GM19035 (cell line): Measurements from ENCODE around the gene LDLRAD4.

Experiments
- ATAC-seq: cut with Tn5 transposase; IDR thresholded peaks from one replicate; pipeline ENCODE4 v1.9.1; 2021; ENCODE audit not compliant: unreplicated experiment

LDLRAD4 gene

DNA sequence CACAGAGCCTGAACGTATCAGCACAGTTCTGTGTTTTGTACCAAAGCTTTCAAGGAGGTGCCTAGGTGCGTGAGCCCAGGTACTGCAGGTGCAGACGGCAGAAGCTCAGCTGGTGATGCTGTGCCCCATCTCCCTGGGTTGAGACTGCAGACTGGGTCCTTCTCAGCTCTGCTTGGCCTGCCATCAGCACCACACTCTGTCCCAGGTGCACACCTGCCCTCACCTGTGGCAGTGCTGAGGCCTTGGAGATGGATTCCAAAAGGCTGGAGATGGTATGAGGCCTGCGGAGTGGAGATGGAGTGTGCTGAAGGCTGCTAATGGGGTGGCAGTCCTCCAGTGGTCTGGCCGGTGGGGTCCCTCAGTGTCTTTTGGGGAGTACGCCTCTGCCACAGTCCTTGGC is 9.3 kb downstream of the LDLRAD4 start:
- no peak for ATAC-seq

DNA sequence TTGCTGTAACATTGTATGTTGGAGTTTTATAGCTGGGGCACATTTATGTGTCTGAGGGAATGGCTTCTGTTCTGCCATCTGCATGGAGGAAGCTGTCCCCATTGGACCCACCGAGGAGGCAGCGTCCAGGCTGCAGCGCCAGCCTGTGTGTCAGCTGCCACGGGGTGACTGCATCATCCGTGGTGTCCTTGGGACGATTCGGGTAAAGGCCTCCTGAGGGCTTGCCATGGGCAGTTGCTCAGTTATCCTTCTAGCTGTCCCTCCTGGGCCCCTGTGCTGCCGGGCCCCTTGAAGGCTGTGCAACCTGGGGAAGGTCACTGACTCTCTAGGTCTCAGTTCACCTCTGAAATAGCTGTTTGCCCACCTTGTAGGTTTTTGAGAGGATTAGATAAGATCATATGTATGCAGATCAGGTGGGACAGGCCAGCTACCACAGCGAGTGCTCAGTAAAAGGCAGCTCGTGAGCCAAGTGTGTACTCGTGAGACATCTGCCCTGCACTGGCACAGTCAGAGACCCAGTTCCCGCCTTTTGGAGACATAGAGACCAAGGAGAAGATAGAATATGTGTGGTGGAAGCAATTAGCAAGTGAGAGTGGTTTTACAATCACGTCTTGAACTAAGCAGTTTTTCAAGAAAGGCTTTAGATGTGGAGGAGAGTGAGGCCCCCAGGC is 10.6 kb downstream of the LDLRAD4 start:
- no peak for ATAC-seq

DNA sequence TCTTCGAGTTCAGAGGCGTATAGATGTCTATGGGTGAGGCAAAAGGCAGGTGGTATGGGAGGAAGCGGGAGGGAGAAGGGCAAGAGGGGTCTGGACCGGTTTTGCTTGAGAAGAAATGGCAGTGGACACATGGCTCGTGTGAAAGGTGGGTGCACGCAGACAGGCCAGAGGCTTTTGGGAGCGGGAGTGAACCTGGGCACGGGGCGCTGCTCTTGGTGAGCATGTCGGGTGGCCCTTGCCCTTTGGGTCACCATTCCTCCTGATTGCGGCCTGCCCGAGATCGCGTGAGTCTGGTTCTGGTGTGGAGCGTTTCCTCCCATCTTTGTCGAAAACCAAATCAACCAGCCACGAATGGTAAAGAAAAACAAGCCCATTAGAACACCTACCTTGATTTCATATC is 12.6 kb downstream of the LDLRAD4 start:
- no peak for ATAC-seq

DNA sequence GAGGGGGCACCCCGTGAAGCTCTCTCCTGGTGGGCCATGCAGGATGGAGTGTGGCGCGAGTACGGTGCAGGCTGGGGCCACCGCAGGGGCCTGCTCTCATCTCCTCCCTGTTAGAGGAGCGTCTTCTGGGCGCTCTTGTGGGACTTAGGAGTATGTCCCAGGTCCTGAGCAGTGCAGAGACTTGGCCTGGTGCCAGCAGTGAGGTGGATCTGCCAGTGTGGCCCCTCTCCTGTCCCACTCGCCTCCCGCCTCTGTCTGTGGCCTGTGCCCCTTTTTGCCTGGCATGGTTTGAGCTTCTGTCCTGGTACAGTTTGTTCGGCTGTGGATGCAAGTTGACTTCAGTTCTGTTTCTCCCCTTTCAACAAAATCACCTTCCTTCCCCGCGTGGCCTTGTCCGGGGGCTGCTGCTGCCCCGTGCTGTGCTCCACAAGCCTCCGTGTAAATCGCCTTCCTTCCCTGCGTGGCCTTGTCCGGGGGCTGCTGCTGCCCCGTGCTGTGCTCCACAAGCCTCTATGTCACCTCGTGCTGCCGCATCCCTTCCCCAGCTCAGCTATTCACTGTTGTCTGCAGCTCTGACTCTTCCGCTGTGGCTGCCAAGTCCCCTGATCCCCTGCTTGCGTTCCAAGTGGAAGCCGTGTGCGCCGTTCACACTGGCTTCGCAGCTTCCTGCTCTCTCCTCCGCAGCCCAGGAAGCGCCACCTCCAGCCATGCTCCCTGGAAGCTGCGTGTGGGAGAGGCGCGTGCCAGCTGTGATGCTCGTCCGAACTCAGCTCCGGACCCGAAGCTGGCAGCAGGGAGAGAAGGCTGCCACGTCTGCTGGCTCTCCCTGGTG is 13.7 kb downstream of the LDLRAD4 start:
- ATAC-seq: no peak

DNA sequence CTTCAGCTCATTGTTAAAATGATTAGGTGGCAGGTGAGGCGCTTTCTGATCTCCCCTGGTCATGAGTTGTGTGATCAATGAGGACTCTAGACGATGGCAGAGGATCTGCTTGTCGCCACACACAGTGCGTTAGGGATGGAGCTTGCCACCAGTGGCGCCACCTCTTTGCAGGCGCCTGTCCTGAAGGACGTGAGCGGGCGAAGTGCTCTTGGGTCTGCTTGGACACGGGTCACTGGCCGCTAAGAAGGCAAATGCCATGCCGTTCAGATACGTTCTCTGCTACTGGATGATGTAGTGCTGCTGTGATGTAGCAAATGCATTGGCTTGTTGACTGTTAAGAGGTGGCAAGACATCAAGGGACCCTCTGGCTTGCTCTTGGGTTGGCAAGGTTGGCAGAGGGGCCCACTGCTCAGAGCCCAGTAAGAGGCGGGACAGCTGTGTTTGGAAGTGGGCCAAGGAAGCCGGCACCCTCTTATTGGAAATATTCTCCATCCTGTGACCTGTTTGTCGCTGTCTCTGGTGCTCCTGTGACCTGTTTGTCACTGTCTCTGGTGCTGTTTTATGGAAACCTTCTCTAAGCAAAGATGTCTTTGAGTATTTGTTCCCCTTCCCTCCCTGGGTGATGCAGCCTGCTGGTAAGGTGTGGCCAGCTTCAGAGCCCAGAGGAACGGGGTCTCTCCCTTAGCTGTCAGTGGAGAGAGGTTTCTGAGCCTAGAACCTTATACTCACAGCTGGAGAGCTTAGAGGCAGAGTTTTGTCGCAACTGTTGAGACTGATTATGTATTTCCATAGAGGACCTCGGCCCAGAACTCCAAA is 14.6 kb downstream of the LDLRAD4 start:
- no peak for ATAC-seq

DNA sequence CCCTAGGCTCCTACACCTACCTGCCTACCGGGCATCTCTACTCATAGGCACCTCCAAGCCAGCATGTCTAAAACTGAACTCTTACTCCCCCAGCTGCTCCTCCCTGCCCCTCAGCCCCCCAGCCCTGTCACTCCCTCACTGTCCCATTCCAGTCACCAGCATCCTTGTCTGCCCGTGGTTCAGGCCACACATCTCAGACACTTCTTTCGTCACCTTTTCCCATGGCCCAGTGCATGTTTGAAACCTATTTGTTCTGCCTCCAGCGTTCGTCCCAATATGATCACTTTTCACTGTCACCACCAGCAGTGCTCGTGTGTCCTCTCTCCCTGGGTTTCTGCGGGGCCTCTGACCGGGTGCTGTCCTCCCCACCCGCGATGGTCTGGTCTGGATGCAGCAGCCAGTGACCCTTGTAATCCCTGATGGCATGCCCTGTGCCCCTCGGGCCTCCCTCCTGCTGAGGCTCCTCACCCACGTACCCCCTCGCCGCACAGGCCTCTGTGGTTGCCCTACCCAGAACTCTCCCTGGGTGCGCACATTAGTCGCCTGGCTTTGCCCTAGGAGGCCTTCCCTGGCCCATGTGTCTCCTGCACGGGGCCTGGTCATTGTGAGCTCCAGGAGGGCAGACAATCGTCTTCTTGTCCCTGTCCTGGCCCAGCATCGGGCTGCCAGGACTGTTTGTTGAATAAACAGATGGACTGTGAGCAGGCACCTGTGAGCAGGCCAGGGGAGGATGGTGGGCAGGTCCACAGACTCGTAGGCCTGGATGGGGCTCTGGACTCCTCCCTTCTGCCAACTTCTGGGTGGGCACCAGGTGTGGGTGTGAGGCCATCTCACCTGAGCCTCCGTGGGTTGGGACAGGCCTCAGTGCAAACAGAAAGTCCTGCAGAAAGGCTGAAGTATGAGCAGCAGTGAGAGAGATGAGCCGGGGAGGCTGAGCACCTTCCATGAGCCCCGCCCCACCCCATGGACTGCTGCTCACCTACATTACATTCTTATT is 15.5 kb downstream of the LDLRAD4 start:
- no peak for ATAC-seq

DNA sequence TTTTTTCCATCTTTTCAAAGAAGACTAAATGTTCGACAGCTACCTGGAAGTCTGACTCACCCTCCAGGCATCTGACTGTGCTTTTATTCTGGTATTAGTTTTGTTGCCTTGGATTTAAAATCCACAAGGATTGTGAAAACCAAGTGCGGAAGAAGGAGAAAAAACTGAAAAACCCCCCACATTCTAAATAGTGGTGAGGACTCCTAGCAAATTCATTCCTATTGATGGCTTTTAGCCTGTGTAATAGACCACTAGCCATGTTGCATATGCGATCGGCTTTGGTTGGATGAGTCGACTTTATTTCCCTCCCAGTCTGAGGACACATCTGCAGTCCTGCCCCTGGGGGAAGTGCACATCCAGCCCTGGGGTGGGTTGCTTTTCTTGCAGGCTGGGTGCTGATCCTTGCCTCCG is 16.9 kb downstream of the LDLRAD4 start:
- ATAC-seq: no peak

DNA sequence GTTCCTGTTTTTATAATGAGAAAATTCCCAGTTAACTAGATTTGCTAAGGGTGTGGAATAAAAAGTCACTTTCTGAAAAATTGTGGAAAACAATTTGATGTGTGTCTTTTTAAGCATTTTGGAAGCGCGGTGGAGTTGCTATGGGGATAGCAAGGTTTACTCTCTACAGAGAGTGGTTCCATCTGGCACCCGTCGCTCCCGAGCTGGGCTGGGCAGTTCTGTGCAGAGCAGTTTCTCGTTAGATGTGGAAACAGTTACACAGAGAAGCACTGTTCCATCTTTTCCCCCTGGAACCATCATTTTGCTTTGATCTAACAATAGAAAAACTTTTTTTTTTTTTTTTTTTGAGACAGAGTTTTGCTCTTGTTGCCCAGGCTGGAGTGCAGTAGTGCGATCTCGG is 17.4 kb downstream of the LDLRAD4 start:
- no peak for ATAC-seq

DNA sequence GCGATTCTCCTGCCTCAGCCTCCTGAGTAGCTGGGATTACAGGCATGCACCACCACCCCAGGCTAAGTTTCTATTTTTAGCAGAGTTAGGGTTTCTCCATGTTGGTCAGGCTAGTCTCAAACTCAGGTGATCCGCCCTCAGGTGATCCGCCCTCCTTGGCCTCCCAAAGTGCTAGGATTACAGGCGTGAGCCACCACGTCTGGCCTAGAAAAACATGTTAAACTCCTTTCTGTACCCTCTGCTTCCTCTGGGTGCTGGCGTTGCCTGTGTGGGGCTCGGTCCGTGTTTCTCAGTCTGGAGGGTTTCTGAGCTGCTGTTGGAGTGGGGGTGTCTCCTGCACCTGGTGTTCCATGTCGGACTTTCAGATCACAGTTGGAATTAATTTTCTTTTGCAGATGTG is 17.9 kb downstream of the LDLRAD4 start:
- no peak for ATAC-seq

DNA sequence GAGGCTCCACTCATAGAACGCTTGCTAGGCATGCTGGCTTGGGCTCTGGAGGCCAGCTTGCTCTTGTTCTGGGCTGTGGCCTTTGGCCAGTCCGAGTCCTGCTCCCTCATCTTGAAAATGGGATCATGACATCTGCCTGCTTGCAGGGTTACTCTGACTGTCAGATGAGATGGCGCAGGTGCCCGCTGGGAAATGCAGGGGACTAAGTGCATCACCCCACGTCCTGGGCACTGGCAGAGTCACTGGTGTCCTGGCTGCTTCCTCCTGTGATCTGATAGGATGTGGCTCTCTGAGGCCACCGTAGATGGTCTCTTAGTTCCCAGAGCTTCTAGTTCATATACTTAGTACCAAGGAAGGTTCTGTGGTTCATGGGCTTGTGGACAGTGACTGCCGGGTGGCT is 18.5 kb downstream of the LDLRAD4 start:
- ATAC-seq: no peak

DNA sequence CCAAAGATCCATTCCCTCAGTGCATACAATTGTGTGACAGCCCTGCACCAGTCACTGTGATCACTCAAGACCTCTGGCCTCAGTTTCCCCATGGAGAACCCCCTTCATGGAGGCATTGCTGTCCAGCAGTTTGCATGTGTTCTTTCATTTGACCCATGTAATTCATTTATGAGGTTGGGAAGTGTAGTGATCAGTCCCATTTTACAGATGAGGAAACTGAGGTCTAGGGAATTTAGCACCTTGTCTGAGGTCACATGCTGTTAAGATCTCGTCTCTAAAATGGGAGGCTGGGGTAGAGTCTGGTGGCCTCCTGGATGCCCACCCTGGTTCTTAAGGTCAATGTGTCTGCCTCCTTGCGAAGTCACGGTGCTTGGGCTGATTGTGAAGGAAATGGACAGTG is 19.1 kb downstream of the LDLRAD4 start:
- no peak for ATAC-seq

DNA sequence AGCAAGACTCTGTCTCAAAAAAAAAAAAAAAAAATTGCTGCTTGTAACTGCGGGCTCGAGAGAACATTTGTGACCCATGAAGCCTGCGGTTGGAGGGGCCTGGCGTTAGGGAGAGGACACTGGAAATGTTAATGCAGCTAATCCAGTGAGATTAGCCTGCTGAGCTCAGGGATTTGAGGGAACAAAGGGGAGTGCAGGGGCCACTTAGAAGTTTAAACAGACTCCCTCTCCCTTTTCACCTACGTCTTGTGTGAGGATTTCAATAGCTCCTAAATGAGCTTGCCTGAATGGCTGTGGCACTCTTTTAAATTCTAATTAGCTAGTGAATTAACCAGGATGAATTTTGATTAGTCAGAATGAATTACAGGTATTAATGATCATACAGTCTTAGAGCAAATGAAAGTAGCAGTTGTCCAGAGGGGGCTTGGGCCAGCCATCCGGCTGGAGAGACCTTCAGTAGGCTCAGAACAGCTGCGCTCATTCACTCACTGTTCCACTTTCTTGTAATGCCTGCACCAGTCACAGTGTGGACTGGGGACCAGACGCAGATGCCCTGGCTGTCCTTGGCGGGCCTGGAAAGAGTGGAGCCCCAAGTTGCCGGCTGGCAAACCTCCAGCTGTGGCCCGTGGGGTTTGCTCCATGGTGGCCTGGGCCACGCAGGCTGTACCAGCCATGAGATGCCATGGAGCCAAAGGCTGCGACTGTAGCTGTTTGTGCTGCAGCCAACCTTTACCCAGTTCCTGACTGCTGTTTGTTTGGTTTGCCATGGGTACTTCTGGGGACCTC is 20.8 kb downstream of the LDLRAD4 start:
- no peak for ATAC-seq

DNA sequence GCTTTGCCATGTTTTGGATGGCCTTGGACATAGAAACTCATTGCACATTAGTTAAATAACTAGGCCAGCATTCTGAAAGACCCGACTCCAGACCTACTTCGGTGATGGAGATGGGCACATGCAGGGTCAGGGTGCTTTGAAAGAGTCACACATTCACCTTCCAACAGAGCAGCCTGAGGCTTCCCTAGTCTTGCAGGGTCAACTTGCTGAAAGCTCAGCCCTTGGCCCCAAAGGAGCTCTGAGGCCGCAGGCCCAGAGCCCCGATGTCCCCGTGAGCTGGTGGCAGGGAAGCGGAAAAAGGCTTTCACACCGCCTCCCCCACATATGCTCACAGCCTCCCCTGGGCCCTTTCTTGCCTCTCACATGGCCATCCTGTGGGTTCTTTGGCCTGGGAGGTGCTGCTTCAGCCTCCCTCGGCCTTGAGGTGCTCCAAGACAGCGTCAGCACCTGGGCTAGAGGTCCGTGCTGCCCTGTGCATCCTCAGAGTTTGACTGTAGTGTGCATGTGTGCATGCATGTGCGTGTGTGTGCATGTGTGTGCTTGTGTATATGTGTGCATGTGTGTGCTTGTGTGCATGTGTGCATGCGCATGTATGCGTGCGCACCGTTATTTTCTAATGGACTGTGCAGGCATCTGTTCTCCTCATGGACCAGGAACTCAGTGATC is 21.6 kb downstream of the LDLRAD4 start:
- no peak for ATAC-seq

DNA sequence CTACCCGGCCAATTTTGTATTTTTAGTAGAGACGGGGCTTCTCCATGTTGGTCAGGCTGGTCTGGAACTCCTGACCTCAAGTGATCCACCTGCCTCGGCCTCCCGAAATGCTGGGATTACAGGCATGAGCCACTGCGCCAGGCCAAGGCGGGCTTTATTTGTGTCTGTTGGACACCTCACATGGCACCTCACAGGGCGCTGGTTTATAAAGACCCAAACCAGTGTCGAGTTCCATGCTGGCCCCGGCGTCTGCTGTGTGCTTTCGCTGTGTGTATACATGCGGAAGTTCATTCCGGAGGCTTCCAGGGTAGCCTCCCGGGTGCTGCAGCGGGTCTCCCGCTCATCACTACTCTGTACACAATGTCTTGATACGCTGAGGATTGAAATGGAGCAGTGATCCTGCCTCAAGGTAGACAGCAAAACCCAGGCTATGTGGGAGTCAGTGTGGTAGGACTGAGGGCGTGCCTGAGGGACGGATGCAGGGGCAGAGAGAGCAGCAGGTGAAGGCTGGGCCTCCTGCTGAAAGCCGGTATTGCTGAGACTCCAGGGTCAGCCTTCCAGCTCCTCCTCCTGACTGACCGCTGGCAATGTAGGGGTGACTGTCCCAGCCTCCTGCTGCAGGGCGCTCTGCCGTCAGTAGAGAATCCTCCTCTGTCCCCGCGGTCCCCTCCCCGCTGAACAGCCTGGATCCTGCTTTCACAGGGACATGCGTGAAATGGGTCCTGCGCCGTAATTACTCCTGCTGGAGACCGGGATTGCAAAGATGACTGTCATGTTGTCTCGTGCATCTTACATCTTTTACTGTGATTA is 22.7 kb downstream of the LDLRAD4 start:
- ATAC-seq: no peak

DNA sequence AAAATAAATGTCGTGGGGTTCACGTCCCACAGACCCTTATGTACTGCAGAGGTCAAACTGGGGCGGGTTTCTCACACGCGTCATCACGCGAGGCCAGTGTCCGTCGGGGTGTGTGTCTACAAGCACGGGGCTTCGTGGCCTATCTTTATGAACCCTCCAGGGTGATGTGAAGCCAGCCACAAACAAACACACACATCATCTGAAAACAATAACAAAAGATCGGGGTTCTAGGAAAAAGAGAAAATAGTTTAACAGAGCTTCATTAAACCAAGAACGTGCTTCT is 23.3 kb downstream of the LDLRAD4 start:
- ATAC-seq: no peak

DNA sequence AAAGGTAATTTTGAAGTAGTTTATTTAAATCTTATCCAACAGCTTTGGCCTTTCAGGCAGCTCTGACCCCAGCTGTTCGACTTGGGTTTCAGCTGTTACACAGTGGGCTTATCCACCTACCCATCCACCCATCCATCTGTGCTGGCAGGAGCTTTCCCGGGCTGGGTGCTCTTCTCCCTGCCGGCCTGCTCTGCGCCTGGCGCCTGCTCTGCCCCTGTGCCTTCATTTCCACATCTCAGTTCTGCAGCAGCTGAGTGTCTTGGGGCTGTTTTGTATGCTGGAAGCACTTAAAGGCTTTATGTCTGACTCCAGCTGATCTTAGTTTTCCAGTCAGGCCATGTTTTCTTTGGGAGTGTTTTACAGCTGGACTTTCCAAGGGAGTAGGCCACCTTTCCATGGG is 24.2 kb downstream of the LDLRAD4 start:
- ATAC-seq: no peak

DNA sequence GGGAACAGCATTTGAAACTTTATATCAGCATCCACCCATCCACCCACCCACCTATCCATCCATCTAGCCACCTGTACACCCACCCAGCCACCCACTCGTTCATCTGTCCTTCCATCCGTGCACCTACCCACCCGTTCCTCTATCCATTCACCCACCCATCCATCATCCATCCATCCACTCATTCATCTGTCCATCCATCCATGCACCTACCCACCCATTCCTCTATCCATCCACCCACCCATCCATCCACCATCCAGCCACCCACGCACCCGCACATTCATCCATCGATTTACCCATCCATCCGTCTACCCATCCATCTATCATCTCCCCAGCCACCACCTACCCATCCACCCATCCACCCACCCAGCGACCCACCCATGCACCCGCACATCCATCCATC is 24.8 kb downstream of the LDLRAD4 start:
- no peak for ATAC-seq

DNA sequence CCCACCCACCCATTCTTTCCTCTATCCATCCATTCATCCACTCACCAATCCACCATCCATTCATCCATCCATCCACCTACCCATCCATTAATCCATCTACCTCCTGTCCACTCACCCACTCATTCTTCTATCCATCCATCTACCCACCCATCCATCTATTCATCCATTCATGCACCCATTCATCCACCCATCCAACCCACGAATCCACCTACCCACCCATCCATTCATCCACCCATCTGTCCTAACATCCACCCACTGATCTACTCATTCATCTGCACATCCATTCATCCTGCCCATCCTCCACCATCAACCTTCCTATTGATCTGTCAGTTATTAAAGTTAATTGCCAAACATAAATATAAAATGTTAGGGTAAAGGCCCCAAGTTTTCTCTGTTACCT is 25.6 kb downstream of the LDLRAD4 start:
- ATAC-seq: no peak
